NCI-H748 (cell line): ENCODE data around the gene ZSWIM1.
A peak's percentile ranks its signal among the peaks of the same experiment; 100 is the strongest.
"Not testable (repeated sequence)": the region's sequence is repeated elsewhere in the genome, so short reads cannot be mapped to it uniquely, and the experiment has no call there.

ENCODE experiments used
- DNase-seq: peaks from one replicate; lab custom pipeline; 2025; ENCODE audit not compliant: unreplicated experiment; lab: John Stamatoyannopoulos, UW

ZSWIM1 gene

GRCh38 chr20:45853484-45853883 lies 27.5 kb upstream of the ZSWIM1 start:
- no peak for DNase-seq

DNA sequence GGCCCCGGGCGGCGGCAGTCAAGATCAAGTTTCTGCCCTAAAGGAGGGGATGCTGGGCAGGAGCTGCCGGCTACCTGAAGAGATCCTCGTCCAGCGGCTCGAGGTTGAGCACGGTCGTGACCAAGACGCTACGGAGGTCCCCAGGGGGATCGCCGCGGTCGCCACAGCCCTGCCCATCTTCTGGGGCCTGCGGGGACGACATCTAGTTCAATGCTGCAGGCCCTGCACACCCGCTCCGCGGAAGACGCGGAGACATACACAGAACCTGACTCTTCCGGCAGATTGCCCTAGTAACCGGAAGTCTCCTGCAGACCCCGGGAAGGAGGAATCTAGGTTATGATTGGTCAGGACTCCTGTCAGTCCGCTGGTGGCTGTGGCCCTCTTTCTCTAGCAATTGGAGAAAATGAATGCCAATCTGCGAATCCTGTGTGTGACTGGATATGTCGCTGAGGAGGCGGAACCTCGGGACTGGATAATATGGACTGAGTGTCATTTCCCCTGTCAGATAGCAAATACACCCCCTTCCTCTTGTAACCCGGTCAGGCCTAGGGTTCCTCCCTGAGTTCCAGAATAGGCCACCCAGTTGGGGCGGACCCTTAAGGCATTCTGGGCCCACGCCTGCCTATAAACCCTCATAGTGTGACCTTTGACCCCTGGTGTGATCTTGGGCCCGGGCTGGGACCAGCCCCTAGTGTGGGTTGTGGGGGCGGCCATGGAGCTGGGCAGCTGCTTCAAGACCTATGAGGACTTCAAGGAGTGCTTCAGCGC lies 23.7 kb upstream of the ZSWIM1 start, which contains the start of the genes ACOT8 and ZSWIM3:
ACOT8 (minus strand) TSS at position 279 of the 768 bp plus-strand sequence; CDS start at position 202, 77 bp downstream.
ZSWIM3 (plus strand) TSS at position 501 of the 768 bp plus-strand sequence; CDS start at position 713, 212 bp downstream.
- peak; percentile 99 for DNase-seq

- DNase-seq = peak; percentile 42
Measured at GRCh38 chr20:45857882-45858216, 23.2 kb upstream of the ZSWIM1 start.

GRCh38 chr20:45859916-45860315 lies 21.1 kb upstream of the ZSWIM1 start:
- no peak for DNase-seq

DNA sequence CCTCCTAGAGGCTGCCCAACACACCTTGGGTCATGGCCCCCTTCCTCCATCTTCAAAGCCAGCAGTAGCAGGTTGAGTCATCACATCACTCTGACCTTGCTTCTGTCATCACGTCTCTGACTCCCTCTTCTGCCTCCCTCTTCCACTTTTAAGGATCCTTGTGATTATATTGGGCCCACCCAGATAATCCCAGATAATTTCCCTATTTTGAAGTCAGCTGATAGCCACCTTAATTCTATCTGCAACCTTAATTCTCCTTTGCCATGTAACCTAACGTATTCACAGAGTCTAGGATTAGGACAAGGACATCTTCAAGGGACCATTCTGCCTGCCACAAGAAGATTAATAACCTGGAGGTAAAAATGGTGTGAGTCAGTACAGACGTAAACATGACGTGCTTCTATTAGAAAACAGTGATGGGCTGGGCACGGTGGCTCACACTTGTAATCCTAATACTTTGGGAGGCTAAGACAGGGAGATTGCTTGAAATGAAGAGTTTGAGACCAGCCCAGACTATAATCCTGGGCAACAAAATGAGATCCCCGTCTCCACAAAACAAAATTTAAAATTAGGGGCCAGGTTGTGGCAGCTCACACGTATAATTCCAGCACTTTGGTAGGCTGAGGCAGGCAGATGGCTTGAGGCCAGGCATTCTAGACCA lies 20.3 kb upstream of the ZSWIM1 start:
- DNase-seq = no peak

- peak; percentile 26 for DNase-seq
Measured at GRCh38 chr20:45861221-45862075, 19.6 kb upstream of the ZSWIM1 start.

DNA sequence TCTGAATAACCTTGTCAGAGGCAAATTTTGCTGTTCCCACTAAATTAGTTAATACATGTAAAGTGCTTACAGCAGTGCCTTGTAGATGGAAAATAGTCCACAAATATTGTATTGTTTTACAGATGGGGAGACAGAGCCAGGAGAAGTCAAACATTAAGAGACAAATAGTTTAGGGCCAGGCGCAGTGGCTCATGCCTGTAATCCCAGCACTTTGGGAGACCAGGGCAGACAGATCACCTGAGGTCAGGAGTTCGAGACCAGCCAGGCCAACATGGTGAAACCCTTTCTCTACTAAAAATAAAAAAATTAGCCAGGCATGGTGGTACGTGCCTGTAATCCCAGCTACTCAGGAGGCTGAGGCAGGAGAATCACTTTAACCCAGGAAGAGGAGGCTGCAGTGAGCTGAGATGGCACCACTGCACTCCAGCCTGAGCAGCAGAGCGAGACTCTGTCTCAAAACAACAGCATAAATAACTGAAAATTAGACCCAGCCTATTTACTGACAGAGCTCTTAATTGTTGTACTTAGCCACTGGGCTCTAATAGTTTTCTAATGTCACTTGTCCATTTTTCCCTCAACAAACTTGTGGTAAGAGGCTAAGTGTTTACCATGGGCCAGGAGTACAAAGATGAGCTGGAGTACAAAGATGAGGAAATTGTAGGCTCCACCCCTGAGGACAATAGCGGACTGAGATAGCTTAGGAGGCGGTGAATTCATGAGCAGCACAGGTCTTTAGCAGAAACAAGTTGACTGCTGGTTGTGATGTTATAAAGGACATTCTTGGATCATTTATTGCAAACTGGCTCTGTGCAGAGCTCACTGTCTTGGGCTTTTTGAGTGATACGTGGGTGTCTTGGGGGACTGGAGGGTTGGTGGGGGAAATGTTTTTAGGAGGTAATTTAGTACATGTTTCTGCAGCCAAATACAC lies 17.2 kb upstream of the ZSWIM1 start:
- peak; percentile 21 for DNase-seq

GRCh38 chr20:45866454-45866853 lies 14.6 kb upstream of the ZSWIM1 start:
- no peak for DNase-seq

GRCh38 chr20:45867136-45867818 lies 13.8 kb upstream of the ZSWIM1 start:
- DNase-seq = no peak

DNA sequence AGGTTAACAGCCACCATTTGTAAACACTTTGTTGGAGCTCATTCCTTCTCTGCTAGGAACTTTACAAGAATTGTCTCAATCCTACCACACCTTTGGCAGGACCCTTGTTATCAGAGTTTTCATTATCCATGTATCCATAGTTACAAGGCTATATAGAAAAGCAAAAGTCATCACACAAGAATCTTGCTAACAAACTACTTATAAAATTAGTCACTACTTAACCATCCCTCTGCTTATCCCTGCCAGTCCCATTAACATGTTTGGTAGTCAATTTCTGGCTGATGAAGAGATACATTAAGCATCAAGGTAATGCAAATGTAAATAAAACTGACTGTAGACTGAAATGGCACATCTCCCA lies 13.2 kb upstream of the ZSWIM1 start:
- no peak for DNase-seq

DNA sequence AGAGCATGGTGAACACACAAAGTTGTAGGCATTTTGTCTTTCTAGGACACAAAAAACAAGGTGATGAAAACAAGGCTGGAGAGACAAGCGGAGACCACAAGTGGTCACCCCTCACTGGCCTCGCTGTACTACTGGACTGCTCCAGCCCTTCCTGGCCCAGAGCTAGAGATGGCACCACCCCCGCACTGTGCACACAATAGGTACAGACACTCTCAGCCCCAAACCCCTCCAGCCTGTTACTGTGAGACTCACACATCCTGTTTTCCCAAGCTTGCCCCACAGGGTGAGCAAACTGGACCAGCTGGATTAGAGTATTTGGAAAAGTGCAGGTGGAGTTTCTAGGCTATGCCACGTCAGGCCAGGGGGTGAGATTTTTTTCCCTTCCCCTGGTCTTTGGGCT lies 8.4 kb upstream of the ZSWIM1 start:
- DNase-seq = no peak

DNA sequence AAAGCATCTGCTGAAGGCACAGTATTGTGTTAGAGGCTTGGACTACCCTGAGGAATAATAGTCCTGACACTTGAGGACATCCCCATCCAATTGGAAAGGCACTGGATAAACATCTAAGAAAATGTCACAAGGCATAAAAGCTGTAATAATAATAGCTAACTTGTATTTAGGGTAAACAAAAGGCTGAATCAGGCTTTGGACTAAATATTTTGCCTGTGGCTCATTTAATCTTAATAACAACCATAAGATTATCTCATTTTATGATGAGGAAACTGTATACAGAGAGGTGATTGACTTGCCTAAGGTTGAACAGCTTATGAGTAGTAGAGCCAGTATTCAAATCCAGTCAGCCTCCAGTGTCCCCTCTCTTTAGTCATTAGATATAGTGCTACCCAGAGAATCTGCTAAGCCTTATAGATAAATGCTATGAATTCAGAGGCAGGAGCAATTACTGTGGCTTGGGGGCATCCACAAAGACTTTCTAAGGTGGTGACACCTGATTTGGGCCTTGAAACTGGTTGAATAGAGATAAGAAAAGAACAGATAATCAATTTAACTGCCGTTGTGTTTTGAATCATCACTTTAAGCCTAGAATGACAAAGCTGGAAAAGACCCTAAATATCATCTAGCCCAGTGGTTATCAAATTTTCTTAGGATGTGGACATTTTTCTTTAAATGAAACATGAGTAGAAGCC lies 7.5 kb upstream of the ZSWIM1 start:
- DNase-seq = no peak

DNA sequence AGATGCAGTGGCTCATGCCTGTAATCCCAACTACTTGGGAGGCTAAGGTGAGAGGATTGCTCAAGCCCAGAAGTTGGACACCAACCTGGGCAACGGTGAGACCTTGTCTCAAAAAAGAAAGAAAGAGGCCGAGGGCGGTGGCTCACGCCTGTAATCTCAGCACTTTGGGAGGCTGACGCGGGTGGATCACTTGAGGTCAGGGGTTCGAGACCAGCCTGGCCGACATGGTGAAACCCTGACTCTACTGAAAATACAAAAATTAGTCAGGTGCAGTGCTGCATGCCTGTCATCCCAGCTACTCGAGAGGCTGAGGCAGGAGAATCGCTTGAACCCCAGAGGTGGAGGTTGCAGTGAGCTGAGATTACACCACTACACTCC lies 6.9 kb upstream of the ZSWIM1 start:
- not testable (repeated sequence) for DNase-seq

DNA sequence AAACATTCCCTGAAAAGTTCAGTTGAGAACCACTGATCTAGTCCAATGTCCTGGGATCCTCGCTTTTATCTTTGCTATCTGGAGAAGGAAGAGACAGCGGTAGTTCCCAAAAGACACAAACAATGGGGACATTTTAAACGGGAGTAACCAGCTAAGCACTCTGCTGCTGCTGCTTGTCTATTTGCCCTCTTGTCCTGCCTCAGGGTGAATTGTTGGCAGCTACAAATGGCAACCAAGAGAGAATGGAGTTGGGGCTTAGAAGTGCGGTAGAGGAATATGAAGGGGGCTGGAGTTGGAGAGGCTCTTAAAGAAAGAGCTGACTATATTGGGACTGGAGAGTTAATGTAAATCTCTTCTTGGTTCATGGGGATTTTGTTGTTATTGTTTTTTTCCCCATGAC lies 6.5 kb upstream of the ZSWIM1 start:
- no peak for DNase-seq

DNA sequence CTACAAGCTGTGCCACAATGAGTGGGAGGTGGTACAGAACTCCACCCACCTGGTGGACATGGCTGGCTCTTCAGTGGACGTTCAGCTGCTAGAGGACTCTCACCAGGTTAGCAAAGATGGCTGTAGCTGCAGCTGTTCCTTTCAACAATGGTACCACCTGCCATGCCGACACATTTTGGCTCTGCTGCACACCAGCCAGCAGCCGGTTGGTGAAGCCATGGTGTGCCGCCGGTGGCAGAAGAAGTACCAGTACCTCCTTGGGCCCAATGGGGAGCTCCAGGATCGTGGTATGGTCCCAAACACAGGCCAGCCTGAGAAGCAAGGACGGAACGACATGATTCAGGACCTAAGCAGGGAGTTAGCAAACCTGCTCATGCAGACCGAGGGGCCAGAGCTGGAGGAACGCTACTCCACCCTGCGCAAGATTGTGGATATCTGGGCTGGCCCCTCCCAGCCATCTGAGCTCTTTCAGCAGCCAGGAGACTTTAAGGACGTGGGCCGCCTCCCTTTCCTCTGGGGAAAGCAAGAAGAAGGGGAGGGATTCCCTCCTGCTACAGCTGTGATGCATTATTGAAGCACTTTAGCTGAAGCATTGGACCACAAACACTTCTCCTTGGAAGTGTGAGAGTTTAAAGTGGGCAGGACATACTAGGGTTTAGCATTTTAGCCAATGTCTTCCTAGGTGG lies 2.8 kb upstream of the ZSWIM1 start:
- DNase-seq = no peak

GRCh38 chr20:45882469-45883099 lies 1.6 kb downstream of the ZSWIM1 start:
- no peak for DNase-seq

DNA sequence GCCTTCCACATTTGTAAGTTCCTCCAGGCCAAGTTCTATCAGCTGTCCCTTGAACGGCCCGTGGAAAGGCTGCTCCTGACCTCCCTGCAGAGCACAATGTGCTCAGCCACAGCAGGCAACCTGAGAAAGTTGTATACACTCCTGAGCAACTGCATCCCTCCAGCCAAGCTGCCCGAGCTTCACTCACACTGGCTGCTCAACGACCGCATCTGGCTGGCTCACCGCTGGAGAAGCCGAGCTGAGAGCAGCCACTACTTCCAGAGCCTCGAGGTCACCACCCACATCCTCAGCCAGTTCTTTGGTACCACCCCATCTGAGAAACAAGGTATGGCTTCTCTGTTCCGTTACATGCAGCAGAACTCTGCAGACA lies 2.1 kb downstream of the ZSWIM1 start:
- DNase-seq = no peak

- no peak for DNase-seq
Measured at GRCh38 chr20:45886590-45887345, 5.7 kb downstream of the ZSWIM1 start.
